GM19452 (cell line): ENCODE measurements around the gene NPS.

ENCODE experiments used
- ATAC-seq: cut with Tn5 transposase; IDR thresholded peaks from one replicate; pipeline ENCODE4 v1.9.1; 2021; ENCODE audit not compliant: unreplicated experiment

Gene NPS, protein sequence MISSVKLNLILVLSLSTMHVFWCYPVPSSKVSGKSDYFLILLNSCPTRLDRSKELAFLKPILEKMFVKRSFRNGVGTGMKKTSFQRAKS

DNA sequence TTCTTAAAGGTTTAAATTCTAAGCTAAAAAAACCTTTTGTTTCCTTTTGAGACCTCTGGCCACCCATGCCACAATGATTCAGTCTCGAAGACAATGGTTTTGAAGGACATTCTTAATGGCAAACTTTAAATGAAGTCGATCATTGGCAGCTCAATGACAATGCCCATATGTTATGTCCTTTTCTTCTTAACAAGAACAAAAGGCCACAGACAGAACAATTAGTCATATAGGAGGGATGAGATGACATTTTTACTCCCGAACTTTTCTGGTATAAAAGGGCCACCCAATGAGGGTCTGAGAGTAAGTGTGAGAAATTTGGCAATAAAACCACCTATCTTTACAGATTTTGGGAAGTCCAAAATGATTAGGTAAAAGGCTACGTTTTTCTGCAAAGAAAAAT is at the start of gene NPS:
Gene NPS, plus strand, starts transcription at position 301 of the 400 bp plus-strand sequence. Its CDS starts 60 bp downstream, at position 361.
- ATAC-seq, result no peak

DNA sequence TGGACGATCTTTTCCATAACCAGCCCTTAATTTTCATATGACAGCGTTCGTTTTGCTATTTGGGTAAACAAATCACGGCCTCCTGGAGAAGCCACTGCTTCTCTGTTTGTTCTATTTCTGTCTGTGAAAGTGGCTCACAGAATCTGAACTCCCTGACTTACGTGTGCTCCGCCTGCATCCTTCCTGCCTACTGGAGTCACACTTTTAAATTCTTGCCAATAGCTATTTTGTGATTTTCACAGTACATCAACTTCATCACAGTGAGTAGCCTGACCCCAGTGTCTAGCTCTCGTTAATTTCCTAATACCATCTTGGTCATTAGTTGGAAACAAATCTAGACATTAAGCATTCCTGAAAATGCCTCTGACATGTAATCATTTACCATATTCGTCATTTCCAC is 49.0 kb upstream of the NPS start:
- no peak for ATAC-seq

DNA sequence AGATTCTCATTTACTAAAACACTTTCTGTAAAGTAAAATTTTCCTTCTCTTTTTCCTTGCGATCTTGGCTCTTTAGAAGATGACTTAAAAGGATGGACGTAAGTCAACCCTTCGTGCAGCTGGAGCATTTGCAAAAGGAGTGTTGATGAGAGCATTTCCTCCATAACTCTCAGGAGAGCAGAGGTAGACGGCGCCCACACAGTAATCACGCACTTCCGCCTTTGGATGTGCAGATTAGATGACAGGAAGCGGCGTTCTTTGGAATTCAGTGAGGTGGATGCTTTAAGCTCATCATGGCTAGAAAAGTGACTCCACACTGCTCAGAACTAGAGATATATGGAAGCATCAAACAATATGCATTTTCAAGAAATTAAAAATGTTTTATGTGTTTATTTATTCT is 43.0 kb upstream of the NPS start:
- no peak for ATAC-seq

DNA sequence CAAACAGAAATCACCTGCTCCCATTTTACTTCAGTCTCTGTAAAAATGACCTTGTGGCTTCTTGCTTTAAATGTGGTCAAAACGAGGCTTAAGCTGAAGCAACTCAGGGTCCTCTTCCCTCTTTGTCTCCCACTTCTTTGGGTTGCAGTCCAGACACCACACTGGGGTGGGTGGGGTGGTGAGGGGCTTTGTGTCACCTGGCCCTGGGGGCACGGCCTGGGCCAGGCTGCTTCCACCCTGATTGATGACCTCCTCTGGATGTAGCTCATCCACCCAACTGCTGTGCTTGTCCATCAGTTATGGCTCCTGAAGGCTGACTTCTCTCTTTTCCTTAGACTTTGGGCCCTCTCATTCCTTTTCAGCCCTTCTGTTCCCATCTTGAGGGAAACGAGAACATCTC is 26.8 kb upstream of the NPS start:
- no peak for ATAC-seq

DNA sequence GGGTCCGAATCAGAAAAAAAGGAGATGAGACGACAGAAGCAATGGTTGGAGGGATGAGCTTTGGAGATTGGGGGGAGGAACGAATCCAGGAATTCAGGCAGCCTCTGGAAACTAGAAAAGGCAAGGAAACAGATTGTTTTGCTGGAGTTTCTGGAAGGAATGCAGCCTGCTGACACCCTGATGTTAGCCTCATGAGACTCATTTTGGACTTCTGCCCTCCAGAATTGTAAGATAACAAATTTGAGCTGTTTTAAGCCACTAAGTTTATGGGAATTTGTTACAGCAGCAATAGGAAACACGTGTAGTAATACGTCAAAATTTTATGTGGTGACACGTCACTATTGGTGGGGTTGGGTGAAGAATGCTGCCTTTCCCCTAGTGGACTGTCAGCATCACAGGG is 25.6 kb upstream of the NPS start:
- ATAC-seq, result no peak

DNA sequence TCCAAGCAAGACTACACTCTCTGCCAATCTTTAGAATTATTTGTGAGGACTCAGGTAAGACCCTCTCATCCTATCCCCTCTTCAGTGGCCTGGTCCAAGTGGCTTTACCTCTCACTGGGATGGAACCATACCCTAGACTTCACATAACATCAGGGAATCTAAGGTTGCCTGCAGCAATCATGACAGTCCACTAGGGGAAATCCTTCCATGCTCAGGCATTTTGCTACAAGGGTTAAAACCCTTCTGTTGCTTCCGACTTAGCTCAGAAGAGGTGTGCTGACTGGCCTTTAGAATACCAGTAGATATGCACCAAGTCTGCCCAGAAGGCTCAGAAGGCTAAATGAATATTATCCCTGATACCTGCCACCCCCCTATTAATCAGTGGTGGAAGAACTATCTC is 24.9 kb upstream of the NPS start:
- no peak for ATAC-seq

DNA sequence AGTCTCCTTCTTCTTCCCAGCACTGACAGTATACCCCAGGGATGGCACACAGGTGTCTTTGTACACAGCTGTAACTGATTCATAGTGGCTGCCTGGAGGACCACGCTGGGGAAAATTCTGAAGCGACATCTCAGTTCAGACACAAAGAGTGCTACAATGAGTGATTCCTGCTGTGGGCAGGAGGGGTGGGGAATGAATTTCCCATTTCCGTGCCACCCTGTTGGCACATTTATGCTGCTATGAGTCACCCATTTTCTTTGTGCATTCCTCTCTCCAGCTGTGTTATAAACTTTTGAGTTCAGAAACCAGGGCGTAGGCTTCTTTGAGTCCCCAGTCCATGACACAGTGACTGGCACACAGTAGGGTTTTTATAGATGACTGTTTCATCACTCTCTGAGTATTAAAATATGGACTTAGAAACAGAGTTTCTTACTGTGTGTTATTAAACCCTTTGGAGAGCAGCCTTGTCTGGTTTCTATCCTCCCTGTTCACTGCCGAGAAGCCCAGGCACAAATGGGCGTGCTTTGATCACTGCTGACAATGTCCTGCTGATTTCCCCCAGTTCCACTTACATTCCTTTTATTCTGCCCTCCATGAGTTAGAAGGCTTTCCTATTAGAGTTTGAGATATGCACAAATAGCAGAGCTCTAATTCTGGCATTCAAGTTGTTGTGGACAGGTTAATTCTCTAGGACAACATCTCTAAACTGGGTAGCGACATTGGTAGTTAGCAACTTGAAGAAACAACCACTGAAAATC is 24.0 kb upstream of the NPS start:
- ATAC-seq, result no peak

DNA sequence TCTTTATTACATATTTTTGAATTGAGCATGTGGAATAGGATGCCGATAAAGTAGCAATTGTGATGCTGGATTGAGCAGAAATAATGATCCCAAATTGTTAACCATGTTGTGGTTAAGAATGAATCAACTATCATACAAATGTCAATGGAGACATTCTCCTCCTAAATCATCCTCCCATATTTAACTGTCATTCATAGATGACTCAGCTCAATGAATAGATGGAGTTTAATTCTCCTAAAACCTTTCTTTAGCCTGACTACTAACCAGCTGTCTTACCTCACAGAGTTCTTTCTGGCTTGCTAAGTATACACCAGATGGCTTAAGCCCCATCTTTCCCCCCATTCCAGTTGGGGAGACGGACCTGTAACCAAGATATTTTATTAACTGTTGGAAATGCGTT is 23.4 kb upstream of the NPS start:
- ATAC-seq, result no peak

DNA sequence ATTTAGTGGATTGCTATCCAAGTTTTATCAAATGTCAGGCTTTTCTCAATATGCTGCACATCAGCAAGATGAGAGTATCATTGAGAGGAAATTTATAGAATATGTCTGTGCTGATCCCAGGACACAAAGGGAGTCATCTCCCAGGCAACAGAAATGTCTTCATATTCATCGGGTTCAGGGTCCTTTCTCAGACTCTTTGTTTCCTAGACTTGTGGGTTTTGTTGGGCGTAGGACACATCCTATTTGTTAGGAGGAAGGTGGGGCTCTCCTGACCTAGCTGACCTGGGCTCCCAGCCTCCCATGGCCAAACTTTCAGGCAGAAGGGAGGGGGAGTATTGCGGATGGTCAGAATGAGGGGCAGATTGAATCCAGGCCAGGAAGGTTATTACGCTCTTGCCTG is 22.9 kb upstream of the NPS start:
- ATAC-seq, result no peak

DNA sequence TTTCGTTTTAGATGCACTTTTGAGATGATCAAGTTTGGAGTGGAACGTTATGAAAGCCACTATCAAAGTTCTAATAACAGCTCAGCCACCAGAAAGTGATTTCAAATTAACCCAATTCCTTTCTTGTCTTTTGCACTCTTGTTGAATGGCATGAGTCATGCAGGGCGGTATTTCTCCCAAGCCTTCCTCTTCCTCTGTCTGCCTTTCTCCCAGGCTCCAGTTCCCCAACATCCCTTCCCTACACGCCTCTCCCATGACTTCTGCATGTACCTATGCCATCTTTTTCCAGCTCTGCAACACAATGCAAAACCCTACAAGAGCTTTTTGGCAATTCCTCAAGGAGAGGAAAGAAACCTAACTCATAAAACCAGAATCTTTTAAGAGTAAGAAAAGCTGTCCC is 21.8 kb upstream of the NPS start:
- ATAC-seq, result no peak

DNA sequence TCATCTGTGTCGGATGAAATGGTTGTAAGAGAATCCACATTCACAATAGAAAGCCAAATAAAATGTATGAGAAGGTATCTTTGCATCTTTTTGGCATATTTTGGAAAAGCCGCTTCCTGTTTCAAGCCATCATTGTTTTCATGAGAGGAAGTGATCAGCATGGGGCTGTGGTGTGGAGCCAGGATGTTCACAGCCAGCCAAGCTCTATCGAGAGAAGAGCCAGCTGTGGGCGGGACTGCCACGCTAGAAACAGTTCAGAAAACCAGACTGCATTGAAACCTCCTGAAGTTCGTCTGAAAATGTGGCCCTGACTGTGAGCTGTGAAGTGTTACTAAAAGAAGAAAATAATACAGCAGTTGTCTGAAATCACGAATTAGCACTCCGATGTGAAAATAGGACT is 21.2 kb upstream of the NPS start:
- no peak for ATAC-seq

DNA sequence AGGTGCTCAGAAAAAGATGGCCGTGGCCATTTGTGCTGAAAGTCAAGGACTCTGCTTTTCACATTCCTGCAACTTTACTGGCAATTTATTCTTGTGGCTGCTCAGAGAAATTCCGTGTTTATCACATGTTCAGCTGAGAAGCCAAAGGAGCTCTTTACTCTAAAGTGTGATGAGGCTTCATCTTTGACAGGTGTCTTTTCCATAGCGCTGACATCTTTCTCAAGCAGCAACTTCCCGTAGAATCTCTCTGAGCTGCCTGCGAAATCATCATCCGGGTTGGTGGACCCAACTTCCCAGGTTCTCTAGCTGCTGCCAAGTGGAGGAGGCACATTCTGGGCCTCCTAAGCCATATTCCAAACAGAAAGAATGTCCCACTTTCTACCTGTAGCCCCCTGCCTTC is 16.9 kb upstream of the NPS start:
- no peak for ATAC-seq

DNA sequence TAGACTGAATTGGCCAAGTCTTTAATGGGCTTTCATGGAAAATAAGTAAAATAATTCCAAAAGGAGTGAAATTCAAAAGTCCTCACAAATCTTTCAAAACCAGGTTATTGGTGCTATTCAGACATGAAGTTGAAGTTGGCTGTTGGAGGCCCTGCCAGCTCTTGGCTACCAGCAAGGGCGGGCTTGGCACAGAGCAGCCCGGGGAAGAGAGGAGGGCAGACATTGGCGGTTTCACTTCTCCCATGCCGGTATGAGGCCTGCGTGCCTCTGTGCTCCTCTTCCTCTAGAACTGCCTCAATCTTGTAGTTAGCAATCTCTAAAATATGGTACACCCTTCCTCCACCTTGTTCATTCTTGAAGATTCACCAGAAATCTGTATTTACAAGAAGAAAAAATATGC is 16.4 kb upstream of the NPS start:
- ATAC-seq, result no peak

DNA sequence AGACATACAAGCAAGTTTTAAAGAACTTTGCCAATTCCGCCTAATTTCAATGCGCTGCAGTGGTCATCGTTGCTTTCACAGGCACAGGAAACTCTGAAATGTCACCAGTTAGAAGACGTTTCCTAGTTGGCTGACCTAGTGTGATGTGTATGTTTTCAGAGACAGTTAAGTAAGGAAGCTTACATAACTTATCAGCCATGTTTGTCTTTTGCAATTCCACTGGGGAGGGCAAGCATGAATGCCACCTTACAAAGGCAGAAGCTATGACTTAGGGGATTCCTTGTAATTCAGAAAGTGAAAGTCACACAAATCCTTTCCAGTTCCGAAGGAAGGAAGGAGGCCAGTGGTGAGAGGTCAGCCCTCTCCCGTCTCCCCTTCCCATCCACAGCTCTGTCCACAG is 15.0 kb upstream of the NPS start:
- no peak for ATAC-seq

DNA sequence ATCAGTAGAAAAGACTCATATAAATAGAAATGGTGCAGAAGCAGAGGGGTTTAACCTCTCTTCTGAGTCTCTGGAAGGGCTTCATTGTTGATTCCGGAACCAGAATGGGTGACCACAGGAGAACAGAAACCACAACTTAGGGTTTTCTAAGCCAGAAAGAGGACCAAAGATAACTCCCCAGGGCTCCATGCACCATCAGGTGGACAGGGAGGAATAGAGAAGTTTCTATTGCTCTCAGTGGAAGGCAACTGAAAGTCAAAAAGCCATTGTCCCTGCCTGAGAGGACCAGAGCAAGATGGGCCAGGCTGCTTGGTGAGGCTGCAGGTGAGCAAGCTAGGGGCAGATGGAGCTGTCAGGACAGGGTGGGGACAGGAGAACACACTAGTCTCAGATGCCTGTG is 14.6 kb upstream of the NPS start:
- ATAC-seq, result no peak

DNA sequence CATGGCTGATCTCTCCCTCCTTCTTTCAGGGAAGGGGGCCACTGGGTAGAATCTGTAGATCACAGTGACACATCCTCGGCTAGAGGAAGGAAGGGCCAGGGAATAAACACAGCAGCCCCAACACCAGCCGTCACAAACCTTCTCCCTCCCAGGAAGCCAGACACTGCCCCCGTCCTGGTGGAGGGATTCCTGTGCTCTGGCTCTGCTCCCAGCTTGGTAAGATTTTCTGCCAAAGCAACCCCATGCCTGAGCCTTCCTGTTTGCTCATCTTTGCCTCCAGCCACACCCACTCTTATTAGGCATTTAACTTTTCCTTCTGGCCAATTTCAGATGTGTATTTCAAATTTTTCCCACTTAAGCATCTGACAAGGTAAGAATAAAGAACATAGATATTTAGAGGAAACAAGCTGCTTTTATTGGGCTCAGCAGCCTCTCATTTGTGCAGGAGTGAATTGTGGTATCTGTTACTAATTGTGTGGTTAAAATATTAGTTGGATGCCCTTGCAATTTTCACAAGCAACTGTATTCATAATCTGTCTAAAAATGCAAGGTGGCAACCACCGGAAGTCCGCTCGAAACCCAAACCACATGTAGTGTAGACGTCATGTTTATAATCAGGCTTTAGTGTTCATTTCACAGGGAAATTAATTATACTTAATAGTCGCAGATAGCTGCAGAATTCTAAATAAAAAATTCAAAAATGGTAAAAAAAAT is 13.2 kb upstream of the NPS start:
- ATAC-seq, result no peak

DNA sequence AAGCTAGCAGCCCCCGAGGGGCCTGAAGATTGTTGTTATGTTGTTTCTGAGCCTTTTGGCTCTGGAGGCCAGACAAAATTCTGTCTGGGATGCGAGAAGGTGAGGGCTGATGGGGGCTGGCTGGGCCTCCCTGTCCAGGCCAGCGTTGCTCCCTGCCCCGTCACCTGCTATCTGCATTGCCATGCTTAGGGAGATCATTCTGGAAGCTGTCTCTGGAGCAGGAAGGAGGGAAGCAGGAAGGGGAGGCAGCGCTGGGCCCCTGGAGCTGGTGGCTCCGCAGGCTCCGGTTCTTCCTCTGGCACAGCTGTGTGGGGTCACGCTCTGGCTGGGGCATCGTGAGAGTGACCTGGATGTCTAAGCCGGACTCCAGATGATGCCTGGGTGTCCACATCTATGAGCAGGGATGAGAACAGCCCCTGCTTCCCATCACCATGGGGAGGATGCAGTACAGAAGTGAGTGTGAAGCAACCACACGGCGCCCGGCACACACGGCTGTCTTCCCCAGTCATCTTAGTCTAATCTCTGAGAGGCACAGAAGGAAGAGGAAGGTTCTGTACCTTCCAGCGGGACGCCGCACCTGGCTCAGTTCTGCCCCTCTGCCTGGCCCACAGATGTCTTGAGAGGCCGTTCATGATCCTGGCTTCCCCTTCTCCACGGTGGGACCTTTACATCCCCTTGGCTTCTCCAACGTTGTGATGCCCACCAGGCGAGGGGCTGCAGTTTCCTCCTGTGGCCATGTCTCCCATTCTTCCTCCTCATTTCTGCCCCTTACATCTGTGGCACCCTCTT is 11.9 kb upstream of the NPS start:
- no peak for ATAC-seq

DNA sequence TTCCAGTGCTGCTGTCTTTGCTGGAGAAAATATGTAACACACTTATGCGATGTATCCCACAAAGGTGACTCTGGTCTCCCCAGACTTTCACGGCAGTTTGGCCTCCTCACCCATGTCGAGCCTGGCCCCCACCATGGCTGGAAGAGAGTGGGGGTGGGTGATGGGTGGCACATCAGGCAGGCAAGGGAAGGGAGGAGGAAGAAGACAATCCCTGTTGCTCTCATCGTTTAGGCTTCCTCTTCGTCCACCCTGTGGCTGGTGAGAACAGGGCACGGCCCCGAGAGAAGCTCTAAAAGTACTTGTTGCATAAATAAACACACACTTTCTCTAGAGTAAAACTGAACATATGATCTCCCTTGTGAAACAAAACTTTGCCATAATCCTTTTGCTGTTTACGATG is 11.2 kb upstream of the NPS start:
- ATAC-seq, result no peak

DNA sequence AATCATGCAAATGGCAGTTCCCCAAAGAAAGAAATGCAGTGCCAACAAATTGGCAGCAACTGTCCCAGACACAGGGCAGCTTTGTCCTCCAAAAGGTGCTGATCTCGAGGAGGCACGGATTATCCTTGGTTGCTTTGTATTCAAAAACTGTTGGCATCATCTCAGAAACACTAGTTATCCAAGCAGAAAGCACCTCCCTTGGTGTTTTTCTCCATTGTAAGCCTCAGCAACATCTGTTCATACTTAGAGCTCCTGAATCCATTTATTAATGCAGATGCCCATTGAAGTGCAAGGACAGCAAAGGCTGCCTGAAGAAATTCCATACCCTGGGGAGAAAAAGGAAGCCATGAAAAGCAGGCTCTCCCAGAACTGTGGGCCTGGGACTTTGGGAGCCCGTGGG is 1.1 kb upstream of the NPS start:
- no peak for ATAC-seq

DNA sequence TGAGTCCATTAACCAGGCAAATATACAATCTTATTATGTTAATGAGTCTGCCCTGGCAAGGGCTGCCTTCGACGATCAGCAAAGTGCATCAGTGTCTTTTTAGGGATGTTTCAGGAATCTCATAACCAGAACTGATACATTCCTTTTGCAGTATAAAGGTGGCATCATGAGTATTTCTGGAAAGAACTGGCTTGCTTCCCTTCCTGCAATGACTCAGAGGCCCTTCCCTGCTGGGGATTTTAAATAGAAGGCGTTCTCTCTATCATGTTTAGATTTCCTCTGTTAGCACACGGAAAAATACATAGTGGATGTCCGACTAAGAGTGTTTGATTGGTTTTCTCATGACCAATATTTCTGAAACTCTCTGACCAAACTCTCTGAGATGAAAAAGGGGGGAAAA is 1.8 kb downstream of the NPS start:
- no peak for ATAC-seq

DNA sequence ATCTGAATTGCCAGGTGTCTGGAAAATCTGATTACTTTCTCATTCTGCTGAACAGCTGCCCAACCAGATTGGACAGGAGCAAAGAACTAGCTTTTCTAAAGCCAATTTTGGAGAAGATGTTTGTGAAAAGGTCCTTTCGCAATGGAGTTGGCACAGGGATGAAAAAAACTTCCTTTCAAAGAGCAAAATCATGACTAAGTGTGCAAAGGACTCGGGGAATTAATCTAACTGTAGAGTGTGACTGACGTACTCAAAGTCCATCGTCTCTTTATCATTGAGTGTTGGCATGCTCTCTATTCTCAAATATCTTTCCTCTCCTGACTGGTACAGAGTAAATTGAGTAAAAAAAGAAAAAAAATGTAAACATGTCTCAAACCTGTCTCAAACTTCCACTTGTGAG is 3.3 kb downstream of the NPS start:
- ATAC-seq, result no peak

DNA sequence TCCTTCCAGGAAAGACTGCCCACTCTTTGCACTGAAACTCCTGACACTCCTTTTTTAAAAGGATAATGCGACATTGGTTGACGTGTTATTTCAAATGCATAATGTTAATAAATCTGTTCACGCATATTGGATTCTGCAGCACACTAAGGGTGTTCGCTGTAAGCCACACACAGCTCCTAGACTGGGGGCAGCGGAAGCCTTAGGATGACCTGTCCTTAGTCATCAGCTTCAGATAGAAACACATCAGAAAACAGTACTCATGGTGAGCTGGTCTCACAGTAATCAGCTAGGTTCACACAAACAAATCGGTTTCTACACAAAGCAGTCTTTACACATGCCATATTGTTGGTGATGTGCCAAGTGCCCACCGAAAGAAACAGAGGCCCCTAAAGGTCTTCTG is 4.3 kb downstream of the NPS start:
- ATAC-seq, result no peak
